ENCODE measurements around the gene EXOSC7.

- TF ChIP-seq, protein P1, sequence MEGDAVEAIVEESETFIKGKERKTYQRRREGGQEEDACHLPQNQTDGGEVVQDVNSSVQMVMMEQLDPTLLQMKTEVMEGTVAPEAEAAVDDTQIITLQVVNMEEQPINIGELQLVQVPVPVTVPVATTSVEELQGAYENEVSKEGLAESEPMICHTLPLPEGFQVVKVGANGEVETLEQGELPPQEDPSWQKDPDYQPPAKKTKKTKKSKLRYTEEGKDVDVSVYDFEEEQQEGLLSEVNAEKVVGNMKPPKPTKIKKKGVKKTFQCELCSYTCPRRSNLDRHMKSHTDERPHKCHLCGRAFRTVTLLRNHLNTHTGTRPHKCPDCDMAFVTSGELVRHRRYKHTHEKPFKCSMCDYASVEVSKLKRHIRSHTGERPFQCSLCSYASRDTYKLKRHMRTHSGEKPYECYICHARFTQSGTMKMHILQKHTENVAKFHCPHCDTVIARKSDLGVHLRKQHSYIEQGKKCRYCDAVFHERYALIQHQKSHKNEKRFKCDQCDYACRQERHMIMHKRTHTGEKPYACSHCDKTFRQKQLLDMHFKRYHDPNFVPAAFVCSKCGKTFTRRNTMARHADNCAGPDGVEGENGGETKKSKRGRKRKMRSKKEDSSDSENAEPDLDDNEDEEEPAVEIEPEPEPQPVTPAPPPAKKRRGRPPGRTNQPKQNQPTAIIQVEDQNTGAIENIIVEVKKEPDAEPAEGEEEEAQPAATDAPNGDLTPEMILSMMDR (conservative IDR thresholded peaks at IDR 0.05): no peak
- TF ChIP-seq ZFX (IDR thresholded peaks at IDR 0.05): no peak
These were observed 9.2 kb upstream of the EXOSC7 start for GRCh38 chr3:44966795-44967278.
